HUES64 (cell line): ENCODE results near the gene TIGD3.
"Not testable (repeated sequence)": the region's sequence is repeated elsewhere in the genome, so short reads cannot be mapped to it uniquely, and the experiment has no call there.

Experiments used
- H3K27ac ChIP-seq: 2 replicates; pipeline ENCODE4 v1.7.0; 2013; ENCODE audit warnings: low read depth, low read length, inconsistent platforms
- H3K27me3 ChIP-seq: 2 replicates; pipeline ENCODE4 v1.6.1; 2013; ENCODE audit warnings: mild to moderate bottlenecking, low read length; ENCODE audit not compliant: insufficient read depth
- H3K36me3 ChIP-seq: 2 replicates; pipeline ENCODE4 v1.6.1; 2013; ENCODE audit warnings: mild to moderate bottlenecking, low read length; ENCODE audit not compliant: insufficient read depth
- H3K4me1 ChIP-seq: 2 replicates; pipeline ENCODE4 v1.6.1; 2013; ENCODE audit warnings: mild to moderate bottlenecking, low read length, moderate library complexity; ENCODE audit not compliant: insufficient read depth
- H3K4me3 ChIP-seq: 2 replicates; pipeline ENCODE4 v1.5.1; 2013; ENCODE audit warnings: mild to moderate bottlenecking, low read length, moderate library complexity
- H3K9ac ChIP-seq: 2 replicates; pipeline ENCODE4 v1.6.1; 2013; ENCODE audit warnings: mild to moderate bottlenecking, low read depth, low read length
- H3K9me3 ChIP-seq: 2 replicates; pipeline ENCODE4 v1.6.1; 2013; ENCODE audit warnings: low read depth, low read length; ENCODE audit not compliant: insufficient read depth
- WGBS: fragments of 150-250, 120-280 bp; methylation state at CpG from one replicate; pipeline ENCODE4 v1.1.7; 2013; ENCODE audit warnings: missing lambda C conversion rate; 5-methylcytosine and 5-hydroxymethylcytosine counted together

Gene TIGD3

GRCh38 chr11:65329478-65329877 lies 25.1 kb upstream of the TIGD3 start:
- no peak overlapping the region for H3K4me3 ChIP-seq
- no peaks in the 10 kb centered on the region for H3K27me3 ChIP-seq
- no peaks in the 10 kb centered on the region for H3K36me3 ChIP-seq
- H3K4me1 ChIP-seq: no peaks in the 10 kb centered on the region
- H3K9me3 ChIP-seq: no peaks in the 10 kb centered on the region
- no peak overlapping the region for H3K27ac ChIP-seq
- 84% methylated on average over 2 of the region's 2 CpGs for WGBS
- no peak overlapping the region for H3K9ac ChIP-seq

GRCh38 chr11:65329944-65330403 lies 24.6 kb upstream of the TIGD3 start:
- H3K27me3 ChIP-seq: no peaks in the 10 kb centered on the region
- H3K9me3 ChIP-seq: no peaks in the 10 kb centered on the region
- H3K4me1 ChIP-seq: peaks cover under 1% of the 10 kb centered on the region; the same call in 1 of the 2 replicates
- H3K9ac ChIP-seq: no peak overlapping the region
- no peak overlapping the region for H3K4me3 ChIP-seq
- no peak overlapping the region for H3K27ac ChIP-seq
- H3K36me3 ChIP-seq: no peaks in the 10 kb centered on the region
- 26% methylated on average over 12 of the region's 13 CpGs for WGBS

GRCh38 chr11:65330544-65330943 lies 24.0 kb upstream of the TIGD3 start:
- no peaks in the 10 kb centered on the region for H3K36me3 ChIP-seq
- H3K27ac ChIP-seq: no peak overlapping the region
- 97% methylated on average over 7 of the region's 7 CpGs for WGBS
- H3K27me3 ChIP-seq: no peaks in the 10 kb centered on the region
- H3K4me1 ChIP-seq: peaks cover 4% of the 10 kb centered on the region
- no peak overlapping the region for H3K4me3 ChIP-seq
- no peak overlapping the region for H3K9ac ChIP-seq
- H3K9me3 ChIP-seq: no peaks in the 10 kb centered on the region

GRCh38 chr11:65332591-65332990 lies 22.0 kb upstream of the TIGD3 start:
- WGBS: 97% methylated on average over 9 of the region's 9 CpGs

GRCh38 chr11:65334696-65335295 lies 19.8 kb upstream of the TIGD3 start:
- Histone ChIP-seq H3K27me3 (no peaks in the 10 kb centered on the region), H3K4me1 (peaks cover 4% of the 10 kb centered on the region), H3K36me3 (peaks cover 19% of the 10 kb centered on the region), H3K27ac (no peak overlapping the region), H3K4me3 (peak overlapping the region; percentile 91), H3K9me3 (no peaks in the 10 kb centered on the region), H3K9ac (peak overlapping the region; percentile 85)
- WGBS: 16% methylated on average over 5 of the region's 5 CpGs

More at GRCh38 chr11:65332591-65332990, 22.0 kb upstream of the TIGD3 start:
- H3K4me1 ChIP-seq, H3K4me3 ChIP-seq, H3K9me3 ChIP-seq, H3K36me3 ChIP-seq, H3K27me3 ChIP-seq, H3K27ac ChIP-seq, H3K9ac ChIP-seq: not testable (repeated sequence)

- H3K9ac ChIP-seq: no peak overlapping the region
- H3K9me3 ChIP-seq: no peaks in the 10 kb centered on the region
- H3K27ac ChIP-seq: no peak overlapping the region
- peaks cover 57% of the 10 kb centered on the region for H3K36me3 ChIP-seq
- no peaks in the 10 kb centered on the region for H3K27me3 ChIP-seq
- 97% methylated on average over 7 of the region's 7 CpGs for WGBS
- peaks cover 4% of the 10 kb centered on the region for H3K4me1 ChIP-seq
- H3K4me3 ChIP-seq: no peak overlapping the region
Measured at GRCh38 chr11:65338676-65339075, 15.9 kb upstream of the TIGD3 start.

GRCh38 chr11:65340226-65340625 lies 14.3 kb upstream of the TIGD3 start:
- H3K36me3 ChIP-seq: peaks cover 72% of the 10 kb centered on the region
- peaks cover 1% of the 10 kb centered on the region for H3K4me1 ChIP-seq
- no peaks in the 10 kb centered on the region for H3K9me3 ChIP-seq
- H3K9ac ChIP-seq: no peak overlapping the region
- no peak overlapping the region for H3K27ac ChIP-seq
- 97% methylated on average over 11 of the region's 11 CpGs for WGBS
- no peaks in the 10 kb centered on the region for H3K27me3 ChIP-seq
- H3K4me3 ChIP-seq: no peak overlapping the region

- Histone ChIP-seq H3K9me3 (no peaks in the 10 kb centered on the region), H3K4me1 (no peaks in the 10 kb centered on the region), H3K36me3 (peaks cover 85% of the 10 kb centered on the region), H3K27me3 (no peaks in the 10 kb centered on the region), H3K4me3 (no peak overlapping the region), H3K27ac (no peak overlapping the region), H3K9ac (no peak overlapping the region)
- 97% methylated on average over 3 of the region's 3 CpGs for WGBS
Measured at GRCh38 chr11:65341856-65342255, 12.7 kb upstream of the TIGD3 start.

GRCh38 chr11:65351511-65351910 lies 3.0 kb upstream of the TIGD3 start:
- no peak overlapping the region for H3K27ac ChIP-seq
- no peak overlapping the region for H3K9ac ChIP-seq
- WGBS: 93% methylated on average over 2 of the region's 2 CpGs
- no peaks in the 10 kb centered on the region for H3K4me1 ChIP-seq
- peaks cover 16% of the 10 kb centered on the region for H3K27me3 ChIP-seq
- H3K4me3 ChIP-seq: no peak overlapping the region
- peaks cover 65% of the 10 kb centered on the region for H3K36me3 ChIP-seq
- H3K9me3 ChIP-seq: no peaks in the 10 kb centered on the region

GRCh38 chr11:65352783-65353182 lies 1.8 kb upstream of the TIGD3 start:
- Histone ChIP-seq H3K27me3 (peaks cover 29% of the 10 kb centered on the region), H3K9ac (no peak overlapping the region), H3K4me1 (no peaks in the 10 kb centered on the region), H3K4me3 (no peak overlapping the region), H3K9me3 (no peaks in the 10 kb centered on the region), H3K27ac (no peak overlapping the region), H3K36me3 (peaks cover 54% of the 10 kb centered on the region)
- no CpG with 5 or more reads among the region's 3 CpGs for WGBS

GRCh38 chr11:65353376-65353775 lies 1.2 kb upstream of the TIGD3 start:
- peaks cover 34% of the 10 kb centered on the region for H3K27me3 ChIP-seq
- H3K4me3 ChIP-seq: peak overlapping the region; percentile 65; the same call in 1 of the 2 replicates
- H3K27ac ChIP-seq: no peak overlapping the region
- H3K4me1 ChIP-seq: no peaks in the 10 kb centered on the region
- 89% methylated on average over 7 of the region's 7 CpGs for WGBS
- H3K9ac ChIP-seq: no peak overlapping the region
- H3K36me3 ChIP-seq: peaks cover 48% of the 10 kb centered on the region
- H3K9me3 ChIP-seq: no peaks in the 10 kb centered on the region

- Histone ChIP-seq H3K27ac (no peak overlapping the region; the same call in 1 of the 2 replicates), H3K36me3 (peaks cover 43% of the 10 kb centered on the region), H3K9me3 (no peaks in the 10 kb centered on the region), H3K9ac (peak overlapping the region; percentile 21; the same call in 1 of the 2 replicates), H3K4me1 (no peaks in the 10 kb centered on the region), H3K27me3 (peaks cover 34% of the 10 kb centered on the region), H3K4me3 (peak overlapping the region; percentile 65)
- 20% methylated on average over 16 of the region's 16 CpGs for WGBS
Measured at GRCh38 chr11:65353900-65354264, 669 bp upstream of the TIGD3 start.
